ENCODE measurements around the gene JPH4. TPM values are rescaled to one million over a fixed set of nuclear protein-coding genes. Genes with fewer than 3 reads are reported as not detected.

Gene JPH4
- total RNA-seq, 5 donors from 2014 or later (not counting 1 experiment from before 2014, with no cell fraction given) = 0.10 to 0.13 TPM; not detected in 3

DNA sequence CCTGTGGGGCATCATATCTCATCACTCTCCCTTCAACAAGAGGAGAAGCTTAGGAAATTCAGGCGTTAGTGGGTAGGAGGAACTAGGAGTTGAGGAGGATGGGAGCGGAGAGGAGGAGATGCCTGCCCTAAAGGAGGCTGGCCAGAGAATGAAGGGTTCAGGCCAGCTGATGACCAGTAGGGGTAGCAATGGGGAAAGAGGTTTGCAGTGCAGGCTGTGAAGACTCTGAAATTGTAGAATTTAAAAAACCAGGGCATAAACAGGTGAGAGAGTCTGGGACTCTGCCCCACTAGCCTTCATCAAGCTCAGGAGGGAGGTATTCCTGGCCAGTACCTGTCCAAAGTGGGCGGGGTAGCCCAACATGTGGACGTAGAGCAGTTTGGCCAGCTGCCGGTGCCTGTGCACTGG lies 11.8 kb downstream of the JPH4 start:
- H3K4me1 ChIP-seq (ENCODE audit: control insufficient read depth in 1 of 2, extremely low read depth in 1 of 2, insufficient read depth in 2 of 2, low read length in 2 of 2) = peaks cover 9 to 38% of the 10 kb centered on the region in 2 experiments
- peaks cover 0 to 8% of the 10 kb centered on the region in 2 experiments for H3K27me3 ChIP-seq (replicated peaks in 1 of 2; ENCODE audit: control insufficient read depth in 2 of 2, extremely low read depth in 1 of 2, insufficient read depth in 2 of 2, low read length in 1 of 2)
- H3K27ac Mint-ChIP-seq = peak overlapping the region; percentile 98 to 99
- peaks cover 33 to 44% (median 37%) of the 10 kb centered on the region in 3 donors for H3K4me1 Mint-ChIP-seq
- H3K27ac ChIP-seq (ENCODE audit: low read length) = peak overlapping the region; percentile 78
- H3K36me3 Mint-ChIP-seq = peaks cover 26% of the 10 kb centered on the region
- H3K27me3 Mint-ChIP-seq = no peaks in the 10 kb centered on the region
- POLR2A ChIA-PET = interaction anchor here (0.5 to 0.7 kb wide), 2 partner anchors 15 to 568 kb away, joined by 3 to 5 read pairs; no protein-coding TSS in a partner anchor
- ATAC-seq (replicated peaks in 1 of 4) (no peak), DNase-seq (no peak)
- peak overlapping the region; percentile 89 to 95 for H3K4me3 ChIP-seq (ENCODE audit: control insufficient read depth in 1 of 2, extremely low read depth in 1 of 2, low read length in 1 of 2)
- WGBS (ENCODE audit: insufficient coverage) = 35% methylated on average over 5 of the region's 5 CpGs
- CTCF ChIA-PET = interaction anchor here in 1 of 2 donors (0.9 to 1.1 kb wide), 2 partner anchors 88 to 542 kb away, joined by 3 to 4 read pairs; no protein-coding TSS in a partner anchor
- H3K4me3 Mint-ChIP-seq = peak overlapping the region; percentile 98 to 100 (median 99)
- no peaks in the 10 kb centered on the region for H3K9me3 ChIP-seq
- no peaks in the 10 kb centered on the region for H3K9me3 Mint-ChIP-seq
- peaks cover 10 to 44% of the 10 kb centered on the region in 2 donors for H3K36me3 ChIP-seq (ENCODE audit: control insufficient read depth in 2 of 2, extremely low read depth in 1 of 2, insufficient read depth in 1 of 2, low read length in 1 of 2)

- Histone ChIP-seq H3K4me1 (ENCODE audit: control insufficient read depth in 1 of 2, extremely low read depth in 1 of 2, insufficient read depth in 2 of 2, low read length in 2 of 2) (peaks cover 9 to 38% of the 10 kb centered on the region in 2 experiments), H3K27ac (ENCODE audit: low read length) (no peak overlapping the region), H3K4me3 (ENCODE audit: control insufficient read depth in 1 of 2, extremely low read depth in 1 of 2, low read length in 1 of 2) (peak overlapping the region; percentile 89 to 95), H3K36me3 (ENCODE audit: control insufficient read depth in 2 of 2, extremely low read depth in 1 of 2, insufficient read depth in 1 of 2, low read length in 1 of 2) (peaks cover 10 to 50% of the 10 kb centered on the region in 2 donors), H3K27me3 (replicated peaks in 1 of 2; ENCODE audit: control insufficient read depth in 2 of 2, extremely low read depth in 1 of 2, insufficient read depth in 2 of 2, low read length in 1 of 2) (peaks cover 0 to 3% of the 10 kb centered on the region in 2 experiments), H3K9me3 (no peaks in the 10 kb centered on the region)
- Mint-ChIP-seq H3K36me3 (peaks cover 30% of the 10 kb centered on the region), H3K27ac (peak overlapping the region; percentile 98 to 99), H3K4me1 (peaks cover 35 to 46% (median 37%) of the 10 kb centered on the region in 3 donors), H3K27me3 (no peaks in the 10 kb centered on the region), H3K4me3 (peak overlapping the region; percentile 98 to 100 (median 99)), H3K9me3 (no peaks in the 10 kb centered on the region)
- ATAC-seq (replicated peaks in 1 of 4) (no peak), DNase-seq (no peak)
- ChIA-PET POLR2A (no interaction called here), CTCF (interaction anchor here in 1 of 2 donors (0.5 kb wide), 1 partner anchor 25 kb away, joined by 7 read pairs; no protein-coding TSS in a partner anchor)
- WGBS (ENCODE audit: insufficient coverage) = 98% methylated on average over 6 of the region's 10 CpGs
These were observed 12.3 kb downstream of the JPH4 start for GRCh38 chr14:23566112-23566777.

DNA sequence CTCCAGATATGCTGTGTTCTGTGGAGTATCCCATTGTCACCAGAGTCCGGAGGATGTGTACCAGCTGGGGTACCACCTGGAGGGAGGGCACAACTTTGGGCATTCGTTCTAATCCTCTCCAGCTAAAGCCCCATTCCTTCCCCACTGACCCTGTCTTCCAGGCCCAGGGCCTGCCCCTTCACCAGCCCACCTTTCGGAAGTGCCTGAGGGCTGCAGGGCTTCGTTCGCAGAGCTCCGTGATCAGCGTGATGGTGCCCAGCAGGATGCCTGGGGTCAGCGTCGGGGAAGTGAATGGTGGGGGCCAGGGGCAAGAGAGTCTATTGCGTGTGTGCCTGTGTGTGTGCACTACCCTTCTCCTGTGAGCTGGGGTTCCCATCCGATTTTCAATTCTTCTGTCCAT lies 13.0 kb downstream of the JPH4 start:
- Histone ChIP-seq H3K27me3 (replicated peaks in 1 of 2; ENCODE audit: control insufficient read depth in 2 of 2, extremely low read depth in 1 of 2, insufficient read depth in 2 of 2, low read length in 1 of 2) (no peaks in the 10 kb centered on the region), H3K4me3 (ENCODE audit: control insufficient read depth in 1 of 2, extremely low read depth in 1 of 2, low read length in 1 of 2) (no peak overlapping the region), H3K36me3 (ENCODE audit: control insufficient read depth in 2 of 2, extremely low read depth in 1 of 2, insufficient read depth in 1 of 2, low read length in 1 of 2) (peaks cover 10 to 56% of the 10 kb centered on the region in 2 donors), H3K4me1 (ENCODE audit: control insufficient read depth in 1 of 2, extremely low read depth in 1 of 2, insufficient read depth in 2 of 2, low read length in 2 of 2) (peaks cover 9 to 38% of the 10 kb centered on the region in 2 experiments), H3K27ac (ENCODE audit: low read length) (no peak overlapping the region), H3K9me3 (no peaks in the 10 kb centered on the region)
- ChIA-PET POLR2A (no interaction called here), CTCF (interaction anchor here in 1 of 2 donors (0.5 kb wide), 1 partner anchor 24 kb away, joined by 7 read pairs; no protein-coding TSS in a partner anchor)
- no peaks in the 10 kb centered on the region for H3K27me3 Mint-ChIP-seq
- DNase-seq (no peak), ATAC-seq (replicated peaks in 1 of 4) (no peak)
- peak overlapping the region in 2 of 3 donors; percentile 47 to 98 for H3K4me3 Mint-ChIP-seq
- H3K9me3 Mint-ChIP-seq = no peaks in the 10 kb centered on the region
- H3K36me3 Mint-ChIP-seq = peaks cover 35% of the 10 kb centered on the region
- WGBS (ENCODE audit: insufficient coverage) = 91% methylated on average over 10 of the region's 11 CpGs
- H3K4me1 Mint-ChIP-seq = peaks cover 35 to 48% (median 37%) of the 10 kb centered on the region in 3 donors
- peak overlapping the region in 1 of 2 donors; percentile 61 for H3K27ac Mint-ChIP-seq

DNA sequence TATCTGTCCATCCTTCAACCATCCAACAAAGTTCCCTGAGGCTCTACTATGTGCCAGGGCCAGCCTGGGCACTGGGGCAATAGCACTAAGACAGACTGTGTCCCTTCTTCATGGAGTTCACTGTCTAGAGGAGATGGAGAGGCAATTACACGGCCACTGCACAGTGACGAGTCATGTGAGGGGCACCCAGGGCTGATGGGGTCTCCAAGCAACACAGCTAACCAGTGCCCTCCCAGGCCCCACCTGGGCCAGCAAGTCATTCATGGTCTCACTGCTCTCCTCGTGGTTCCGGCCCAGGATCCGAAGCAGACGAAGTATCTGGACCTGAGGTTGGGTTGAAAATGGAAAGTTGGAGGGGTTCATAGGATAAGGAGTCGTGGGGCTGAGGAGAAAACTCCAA lies 13.7 kb downstream of the JPH4 start:
- Mint-ChIP-seq H3K36me3 (peaks cover 40% of the 10 kb centered on the region), H3K9me3 (no peaks in the 10 kb centered on the region), H3K27ac (peak overlapping the region in 1 of 2 donors; percentile 48), H3K27me3 (no peaks in the 10 kb centered on the region), H3K4me1 (peaks cover 35 to 51% (median 43%) of the 10 kb centered on the region in 3 donors), H3K4me3 (peak overlapping the region in 1 of 3 donors; percentile 17)
- Histone ChIP-seq H3K4me1 (ENCODE audit: control insufficient read depth in 1 of 2, extremely low read depth in 1 of 2, insufficient read depth in 2 of 2, low read length in 2 of 2) (peaks cover 9 to 38% of the 10 kb centered on the region in 2 experiments), H3K9me3 (no peaks in the 10 kb centered on the region), H3K27ac (ENCODE audit: low read length) (no peak overlapping the region), H3K36me3 (ENCODE audit: control insufficient read depth in 2 of 2, extremely low read depth in 1 of 2, insufficient read depth in 1 of 2, low read length in 1 of 2) (peaks cover 10 to 63% of the 10 kb centered on the region in 2 donors), H3K4me3 (ENCODE audit: control insufficient read depth in 1 of 2, extremely low read depth in 1 of 2, low read length in 1 of 2) (no peak overlapping the region), H3K27me3 (replicated peaks in 1 of 2; ENCODE audit: control insufficient read depth in 2 of 2, extremely low read depth in 1 of 2, insufficient read depth in 2 of 2, low read length in 1 of 2) (no peaks in the 10 kb centered on the region)
- CTCF ChIA-PET = interaction anchor here in 1 of 2 donors (0.6 kb wide), 2 partner anchors 26 to 570 kb away, joined by 3 to 5 read pairs; no protein-coding TSS in a partner anchor
- POLR2A ChIA-PET = no interaction called here
- ATAC-seq (replicated peaks in 1 of 4) = no peak
- WGBS (ENCODE audit: insufficient coverage) = 100% methylated on average over 2 of the region's 7 CpGs
- DNase-seq = no peak

DNA sequence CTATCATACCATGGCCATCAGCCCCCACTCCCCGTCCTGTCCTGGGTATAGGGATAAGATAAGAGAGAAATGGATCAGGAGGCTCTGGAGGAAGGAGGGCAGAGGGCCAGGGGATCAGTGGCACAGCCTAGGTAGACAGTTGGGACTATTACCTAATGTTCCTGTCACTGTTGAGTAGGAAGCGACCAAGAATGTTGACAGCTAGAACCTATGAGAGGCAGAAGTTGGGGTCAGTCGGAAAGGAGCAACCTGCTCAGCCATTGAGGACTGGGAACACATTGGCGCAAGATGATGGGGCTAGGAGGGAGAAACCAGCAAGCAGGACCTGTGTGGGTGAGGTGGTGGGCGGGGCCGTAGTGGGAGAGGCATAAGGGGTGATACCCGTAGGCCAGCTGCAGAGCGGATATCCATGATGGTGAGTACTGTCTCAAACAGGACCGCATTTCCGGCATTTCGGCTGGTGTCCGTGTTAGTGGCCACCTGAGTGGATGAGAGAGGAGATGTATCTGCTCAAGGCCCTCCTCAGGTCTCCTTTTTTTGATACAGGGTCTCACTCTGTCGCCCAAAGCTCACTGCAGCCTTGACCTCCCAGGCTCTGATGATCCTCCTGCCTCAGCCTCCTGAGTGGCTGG lies 14.3 kb downstream of the JPH4 start:
- no peak overlapping the region for H3K4me3 Mint-ChIP-seq
- no peaks in the 10 kb centered on the region for H3K27me3 Mint-ChIP-seq
- no peaks in the 10 kb centered on the region for H3K9me3 Mint-ChIP-seq
- peaks cover 43% of the 10 kb centered on the region for H3K36me3 Mint-ChIP-seq
- DNase-seq (no peak), ATAC-seq (replicated peaks in 1 of 4) (no peak)
- 93% methylated on average over 7 of the region's 13 CpGs for WGBS (ENCODE audit: insufficient coverage)
- ChIA-PET POLR2A (no interaction called here), CTCF (interaction anchor here (0.6 to 9.2 kb wide), 5 partner anchors 15 to 570 kb away, joined by 3 to 107 read pairs (median 4); no protein-coding TSS in a partner anchor)
- Histone ChIP-seq H3K27me3 (replicated peaks in 1 of 2; ENCODE audit: control insufficient read depth in 2 of 2, extremely low read depth in 1 of 2, insufficient read depth in 2 of 2, low read length in 1 of 2) (no peaks in the 10 kb centered on the region), H3K9me3 (no peaks in the 10 kb centered on the region), H3K4me1 (ENCODE audit: control insufficient read depth in 1 of 2, extremely low read depth in 1 of 2, insufficient read depth in 2 of 2, low read length in 2 of 2) (peaks cover 9 to 40% of the 10 kb centered on the region in 2 experiments), H3K36me3 (ENCODE audit: control insufficient read depth in 2 of 2, extremely low read depth in 1 of 2, insufficient read depth in 1 of 2, low read length in 1 of 2) (peaks cover 13 to 69% of the 10 kb centered on the region in 2 donors), H3K27ac (ENCODE audit: low read length) (no peak overlapping the region), H3K4me3 (ENCODE audit: control insufficient read depth in 1 of 2, extremely low read depth in 1 of 2, low read length in 1 of 2) (no peak overlapping the region)
- H3K27ac Mint-ChIP-seq = peak overlapping the region in 1 of 2 donors; percentile 51
- H3K4me1 Mint-ChIP-seq = peaks cover 35 to 53% (median 43%) of the 10 kb centered on the region in 3 donors

GRCh38 chr14:23563473-23564180 lies 15.0 kb downstream of the JPH4 start:
- H3K27ac Mint-ChIP-seq = peak overlapping the region in 1 of 2 donors; percentile 51
- H3K36me3 Mint-ChIP-seq = peaks cover 43% of the 10 kb centered on the region
- ChIA-PET CTCF (interaction anchor here (0.6 to 9.2 kb wide), 7 partner anchors 11 to 950 kb away, joined by 3 to 107 read pairs (median 3); no protein-coding TSS in a partner anchor), POLR2A (no interaction called here)
- Histone ChIP-seq H3K9me3 (no peaks in the 10 kb centered on the region), H3K4me1 (ENCODE audit: control insufficient read depth in 1 of 2, extremely low read depth in 1 of 2, insufficient read depth in 2 of 2, low read length in 2 of 2) (peaks cover 9 to 42% of the 10 kb centered on the region in 2 experiments), H3K27ac (ENCODE audit: low read length) (no peak overlapping the region), H3K4me3 (ENCODE audit: control insufficient read depth in 1 of 2, extremely low read depth in 1 of 2, low read length in 1 of 2) (no peak overlapping the region), H3K36me3 (ENCODE audit: control insufficient read depth in 2 of 2, extremely low read depth in 1 of 2, insufficient read depth in 1 of 2, low read length in 1 of 2) (peaks cover 19 to 76% of the 10 kb centered on the region in 2 donors), H3K27me3 (replicated peaks in 1 of 2; ENCODE audit: control insufficient read depth in 2 of 2, extremely low read depth in 1 of 2, insufficient read depth in 2 of 2, low read length in 1 of 2) (no peaks in the 10 kb centered on the region)
- ATAC-seq (replicated peaks in 1 of 4) (no peak), DNase-seq (no peak)
- no peaks in the 10 kb centered on the region for H3K27me3 Mint-ChIP-seq
- H3K4me1 Mint-ChIP-seq = peaks cover 33 to 49% (median 36%) of the 10 kb centered on the region in 3 donors
- H3K4me3 Mint-ChIP-seq = no peak overlapping the region
- 94% methylated on average over 11 of the region's 14 CpGs for WGBS (ENCODE audit: insufficient coverage)
- H3K9me3 Mint-ChIP-seq = no peaks in the 10 kb centered on the region
